ENCODE measurements around the gene AMZ1.

AMZ1 gene

DNA sequence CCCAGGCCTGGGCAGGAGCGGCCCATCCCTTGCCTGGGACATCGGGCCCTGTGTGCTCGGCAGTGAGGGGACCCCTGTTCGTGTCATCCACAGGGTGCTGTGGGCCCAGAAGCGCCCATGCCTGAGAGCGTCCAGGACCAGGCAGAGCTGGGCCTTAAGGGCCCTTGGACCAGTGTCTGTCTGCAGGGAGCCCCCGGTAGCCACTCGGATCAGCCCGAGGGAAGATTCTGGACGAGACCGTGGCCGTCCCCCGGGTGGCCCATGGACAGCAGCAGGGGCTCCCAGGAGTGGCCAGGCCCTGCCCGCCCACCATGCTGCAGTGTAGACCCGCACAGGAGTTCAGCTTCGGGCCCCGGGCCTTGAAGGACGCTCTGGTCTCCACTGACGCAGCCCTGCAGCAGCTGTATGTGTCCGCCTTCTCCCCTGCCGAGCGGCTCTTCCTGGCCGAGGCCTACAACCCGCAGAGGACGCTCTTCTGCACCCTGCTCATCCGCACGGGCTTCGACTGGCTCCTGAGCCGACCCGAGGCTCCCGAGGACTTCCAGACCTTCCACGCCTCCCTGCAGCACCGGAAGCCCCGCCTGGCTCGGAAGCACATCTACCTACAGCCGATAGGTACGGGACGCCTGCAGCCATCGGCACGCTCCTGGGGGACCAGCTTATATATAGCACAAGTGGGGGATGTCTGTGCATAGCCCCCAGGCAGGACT lies 12.3 kb downstream of the AMZ1 start:
- DNase-seq (ENCODE audit: insufficient read length, low spot score): no peak
- no peak for FAIRE-seq
- TF ChIP-seq POLR2A (IDR thresholded peaks at IDR 0.05; ENCODE audit: low read depth, low read length): no peak

- no peak for DNase-seq (ENCODE audit: insufficient read length, low spot score)
- TF ChIP-seq POLR2A (IDR thresholded peaks at IDR 0.05; ENCODE audit: low read depth, low read length): no peak
- FAIRE-seq: no peak
Observed at GRCh38 chr7:2701424-2701823, 13.4 kb downstream of the AMZ1 start.

DNA sequence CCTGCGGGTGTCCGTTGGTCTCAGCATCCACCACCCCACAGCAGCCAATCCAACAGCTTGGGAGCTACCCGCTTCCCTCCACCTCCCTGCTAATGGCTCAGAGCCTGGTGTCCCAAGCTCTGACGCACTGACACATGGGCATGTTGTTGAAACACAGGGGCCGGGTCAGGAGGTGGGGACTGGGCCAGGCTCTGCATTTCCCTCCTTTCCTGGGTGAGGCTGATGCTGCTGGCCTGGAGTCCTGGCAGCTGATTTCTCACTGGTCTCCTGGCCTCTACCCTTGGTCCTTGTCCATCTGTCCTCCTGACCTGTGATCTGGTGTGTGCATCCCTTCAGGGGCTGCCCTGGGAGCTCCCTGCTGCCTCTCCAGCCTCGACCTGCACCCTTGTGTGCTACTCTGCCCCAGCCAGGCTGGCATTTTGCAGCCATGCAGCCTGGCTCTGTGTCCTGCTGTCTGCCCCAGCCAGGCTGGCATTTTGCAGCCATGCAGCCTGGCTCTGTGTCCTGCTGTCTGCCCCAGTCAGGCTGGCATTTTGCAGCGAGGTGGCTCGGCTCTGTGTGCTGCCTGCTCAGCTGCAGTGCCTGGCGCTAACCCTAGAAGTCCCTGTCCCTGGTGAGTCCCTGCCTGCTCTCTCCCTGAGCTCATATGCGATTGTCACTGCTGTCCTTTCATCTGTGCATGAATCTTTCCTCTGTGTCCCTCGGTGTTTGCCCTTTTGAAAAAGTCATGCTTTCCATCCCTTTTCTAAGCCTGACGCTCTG lies 14.0 kb downstream of the AMZ1 start:
- no peak for FAIRE-seq
- peak; percentile 86 for DNase-seq (ENCODE audit: insufficient read length, low spot score)
- TF ChIP-seq POLR2A (IDR thresholded peaks at IDR 0.05; ENCODE audit: low read depth, low read length): no peak

- FAIRE-seq: no peak
- DNase-seq (ENCODE audit: insufficient read length, low spot score): no peak
- no peak for TF ChIP-seq POLR2A (IDR thresholded peaks at IDR 0.05; ENCODE audit: low read depth, low read length)
Observed at GRCh38 chr7:2702594-2702957, 14.6 kb downstream of the AMZ1 start.

GRCh38 chr7:2705371-2706096 lies 17.5 kb downstream of the AMZ1 start:
- FAIRE-seq: no peak
- no peak for TF ChIP-seq POLR2A (IDR thresholded peaks at IDR 0.05; ENCODE audit: low read depth, low read length)
- no peak for DNase-seq (ENCODE audit: insufficient read length, low spot score)

DNA sequence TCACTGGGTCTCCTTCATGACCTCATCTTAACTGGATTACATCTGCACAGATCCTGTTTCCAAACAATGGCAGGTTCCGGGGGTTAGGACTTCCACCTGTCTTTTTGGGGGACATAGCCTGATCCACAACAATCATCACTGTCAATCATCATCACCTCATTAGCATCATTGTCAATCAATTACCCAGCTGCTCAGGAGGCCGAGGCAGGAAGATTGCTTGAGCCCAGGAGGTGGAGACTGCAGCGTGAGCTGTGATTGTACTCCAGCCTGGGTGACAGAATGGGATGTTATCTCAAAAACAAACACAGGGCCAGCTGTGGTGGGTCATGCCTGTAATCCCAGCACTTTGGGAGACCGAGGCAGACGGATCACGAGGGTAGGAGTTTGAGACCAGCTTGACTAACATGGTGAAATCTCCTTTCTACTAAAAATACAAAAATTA lies 18.7 kb downstream of the AMZ1 start:
- no peak for TF ChIP-seq POLR2A (IDR thresholded peaks at IDR 0.05; ENCODE audit: low read depth, low read length)
- FAIRE-seq (no peak), DNase-seq (ENCODE audit: insufficient read length, low spot score) (no peak)

DNA sequence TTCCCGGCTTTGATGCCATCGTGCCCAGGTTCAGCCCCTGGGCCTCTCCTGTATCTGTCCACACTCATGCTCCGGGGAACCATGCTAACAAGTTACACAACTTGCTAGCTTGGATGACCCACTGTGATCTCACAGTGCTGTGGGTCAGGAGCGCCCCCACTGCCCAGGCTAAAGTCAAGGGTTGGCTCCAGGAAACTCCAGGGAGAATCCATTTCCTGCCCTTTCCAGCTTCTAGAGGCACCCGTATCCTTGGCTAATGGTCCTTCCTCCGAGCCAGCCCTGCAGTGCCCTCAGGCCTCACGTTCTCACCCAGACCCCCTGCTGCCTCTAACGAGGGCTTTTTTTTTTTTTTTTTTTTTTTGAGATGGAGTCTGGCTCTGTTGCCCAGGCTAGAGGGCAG lies 19.5 kb downstream of the AMZ1 start:
- FAIRE-seq (no peak), DNase-seq (ENCODE audit: insufficient read length, low spot score) (no peak)
- TF ChIP-seq POLR2A (IDR thresholded peaks at IDR 0.05; ENCODE audit: low read depth, low read length): no peak

DNA sequence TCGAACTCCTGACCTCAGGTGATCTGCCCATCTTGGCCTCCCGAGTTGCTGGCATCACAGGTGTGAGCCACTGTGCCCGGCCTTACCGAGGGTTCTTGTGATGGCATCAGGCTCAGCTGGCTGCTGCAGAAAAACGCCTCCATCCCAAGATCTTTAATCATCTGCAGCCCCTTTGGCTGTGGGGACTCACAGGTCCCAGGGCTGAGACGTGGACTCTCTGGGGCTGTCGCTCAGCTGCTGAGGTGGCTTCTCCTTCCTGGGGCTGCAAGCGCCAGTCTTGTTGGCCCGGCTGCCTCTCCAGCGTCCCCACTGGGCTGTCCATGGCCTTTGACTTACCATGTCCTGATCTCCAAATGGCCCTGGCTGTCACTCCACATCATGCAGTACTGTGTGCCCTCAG lies 20.0 kb downstream of the AMZ1 start:
- DNase-seq (ENCODE audit: insufficient read length, low spot score) (no peak), FAIRE-seq (no peak)
- no peak for TF ChIP-seq POLR2A (IDR thresholded peaks at IDR 0.05; ENCODE audit: low read depth, low read length)

DNA sequence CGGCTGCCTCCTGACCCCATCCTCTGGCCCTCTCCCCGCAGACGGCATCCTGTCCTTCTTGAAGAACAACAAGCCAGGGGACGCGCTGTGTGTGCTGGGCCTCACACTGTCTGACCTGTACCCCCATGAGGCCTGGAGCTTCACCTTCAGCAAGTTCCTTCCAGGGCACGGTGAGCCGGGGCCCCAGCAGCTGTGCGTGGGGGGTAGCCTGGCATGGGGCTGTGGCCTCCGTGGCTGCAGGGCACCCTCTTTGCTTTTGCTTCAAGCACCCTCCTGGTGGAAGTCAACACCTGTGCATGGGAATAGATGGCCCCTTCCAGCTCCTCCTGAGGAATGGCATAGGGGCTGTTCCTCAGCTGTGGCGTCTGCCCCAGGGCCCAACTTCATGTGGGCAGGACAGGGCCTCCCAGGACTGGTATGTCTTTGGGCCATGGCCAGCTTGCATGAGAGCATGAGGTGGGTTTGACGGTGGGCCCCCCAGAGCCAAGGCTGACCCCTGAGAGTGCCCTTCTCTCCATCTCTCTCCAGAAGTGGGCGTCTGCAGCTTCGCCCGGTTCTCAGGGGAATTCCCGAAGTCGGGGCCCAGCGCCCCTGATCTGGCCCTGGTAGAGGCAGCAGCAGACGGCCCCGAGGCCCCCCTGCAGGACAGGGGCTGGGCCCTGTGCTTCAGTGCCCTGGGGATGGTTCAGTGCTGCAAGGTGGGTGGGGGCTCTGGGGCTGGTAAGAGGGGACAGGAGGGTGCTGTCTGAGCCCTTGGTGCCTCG lies 20.7 kb downstream of the AMZ1 start:
- DNase-seq (ENCODE audit: insufficient read length, low spot score) (no peak), FAIRE-seq (no peak)
- TF ChIP-seq POLR2A (IDR thresholded peaks at IDR 0.05; ENCODE audit: low read depth, low read length): no peak

DNA sequence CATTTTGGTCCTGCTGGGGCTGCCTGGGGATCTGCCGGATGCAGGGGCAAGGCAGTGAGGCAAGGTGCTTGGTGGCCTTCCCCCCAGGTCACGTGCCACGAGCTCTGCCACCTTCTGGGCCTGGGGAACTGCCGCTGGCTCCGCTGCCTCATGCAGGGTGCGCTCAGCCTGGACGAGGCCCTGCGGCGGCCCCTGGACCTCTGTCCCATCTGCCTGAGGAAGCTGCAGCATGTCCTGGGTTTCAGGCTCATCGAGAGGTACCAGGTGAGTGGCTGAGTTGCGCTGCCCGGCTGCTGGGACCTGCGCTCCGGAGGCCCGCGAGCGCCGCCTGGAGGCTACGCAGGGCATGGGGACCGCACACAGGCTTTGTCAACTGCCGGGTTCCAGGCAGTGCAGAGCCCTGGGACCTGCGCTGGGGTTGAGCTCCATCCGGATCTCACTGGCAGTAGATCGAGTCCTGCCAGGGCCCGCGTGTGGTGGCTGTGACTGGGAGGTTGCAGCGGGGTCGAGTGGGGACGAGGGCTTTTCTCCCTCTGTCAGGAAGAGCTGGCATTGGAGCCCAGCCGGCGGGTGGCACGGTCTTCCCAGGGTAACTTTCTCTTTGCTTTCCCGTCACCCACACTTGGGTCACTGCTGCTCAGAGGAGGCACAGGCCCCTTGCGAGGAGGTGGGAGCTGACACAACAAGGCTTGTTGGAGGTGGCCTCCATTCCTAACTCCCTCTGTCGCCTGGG lies 21.7 kb downstream of the AMZ1 start:
- DNase-seq (ENCODE audit: insufficient read length, low spot score) (no peak), FAIRE-seq (no peak)
- TF ChIP-seq POLR2A (IDR thresholded peaks at IDR 0.05; ENCODE audit: low read depth, low read length): no peak

DNA sequence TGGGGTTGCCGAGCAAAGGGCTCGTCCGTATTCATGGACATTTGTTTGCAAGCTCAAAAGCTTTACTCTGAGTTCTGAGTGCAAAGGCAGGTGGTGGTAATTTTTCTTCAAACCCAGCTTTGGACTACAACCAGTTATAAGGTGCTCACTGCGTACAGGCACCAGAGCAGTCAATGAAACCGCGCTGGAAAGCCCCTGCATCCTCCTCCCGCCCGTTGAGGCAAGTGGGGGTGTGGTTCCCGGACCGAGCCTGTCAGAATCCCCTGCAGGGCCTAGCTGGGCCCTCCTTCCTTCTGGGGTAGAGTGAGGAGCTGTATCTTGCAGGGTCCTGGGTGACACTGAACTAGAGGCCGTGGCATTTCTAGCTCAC lies 22.3 kb downstream of the AMZ1 start:
- TF ChIP-seq POLR2A (IDR thresholded peaks at IDR 0.05; ENCODE audit: low read depth, low read length): no peak
- no peak for FAIRE-seq
- DNase-seq (ENCODE audit: insufficient read length, low spot score): no peak

- DNase-seq (ENCODE audit: insufficient read length, low spot score) (no peak), FAIRE-seq (no peak)
- no peak for TF ChIP-seq POLR2A (IDR thresholded peaks at IDR 0.05; ENCODE audit: low read depth, low read length)
Observed at GRCh38 chr7:2710901-2711551, 23.0 kb downstream of the AMZ1 start.
